ENCODE data around the gene VARS2. TPM values are rescaled to one million over a fixed set of nuclear protein-coding genes. Genes with fewer than 3 reads are reported as not detected.

VARS2 gene
- total RNA-seq, 6 donors from 2014 or later: 23.0 to 56.6 (median 29.5) TPM

DNA sequence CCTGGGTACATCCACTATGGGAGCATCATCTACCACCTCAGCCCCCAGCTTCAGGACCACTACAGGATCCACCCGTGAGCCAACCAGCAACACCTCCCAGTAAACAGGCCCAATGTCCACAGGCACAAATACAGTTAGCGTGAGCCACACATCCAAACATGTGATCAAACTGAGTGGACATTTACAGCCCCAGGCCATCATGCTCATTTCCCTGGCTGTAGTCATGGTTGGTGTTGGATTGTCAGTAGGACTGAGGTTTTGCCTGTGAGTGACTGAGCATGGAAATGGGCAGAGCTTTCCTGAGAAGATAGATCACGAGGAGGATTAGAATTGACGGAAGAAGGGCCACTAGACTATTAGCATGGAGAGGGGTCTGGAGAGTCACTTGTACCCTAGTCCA is 58.8 kb downstream of the VARS2 start:
- Histone ChIP-seq H3K27ac (no peak overlapping the region), H3K27me3 (no peaks in the 10 kb centered on the region), H3K4me3 (no peak overlapping the region), H3K4me1 (no peaks in the 10 kb centered on the region), H3K36me3 (no peaks in the 10 kb centered on the region), H3K9me3 (no peaks in the 10 kb centered on the region)
- ATAC-seq (ENCODE audit: low FRiP score in 2 of 2) (no peak), DNase-seq (no peak)
- TF ChIP-seq EP300 (IDR thresholded peaks at IDR 0.05) (no peak), POLR2A (IDR thresholded peaks at IDR 0.05) (no peak), POLR2AphosphoS5 (IDR thresholded peaks at IDR 0.05) (no peak)
- TF ChIP-seq, protein P1, sequence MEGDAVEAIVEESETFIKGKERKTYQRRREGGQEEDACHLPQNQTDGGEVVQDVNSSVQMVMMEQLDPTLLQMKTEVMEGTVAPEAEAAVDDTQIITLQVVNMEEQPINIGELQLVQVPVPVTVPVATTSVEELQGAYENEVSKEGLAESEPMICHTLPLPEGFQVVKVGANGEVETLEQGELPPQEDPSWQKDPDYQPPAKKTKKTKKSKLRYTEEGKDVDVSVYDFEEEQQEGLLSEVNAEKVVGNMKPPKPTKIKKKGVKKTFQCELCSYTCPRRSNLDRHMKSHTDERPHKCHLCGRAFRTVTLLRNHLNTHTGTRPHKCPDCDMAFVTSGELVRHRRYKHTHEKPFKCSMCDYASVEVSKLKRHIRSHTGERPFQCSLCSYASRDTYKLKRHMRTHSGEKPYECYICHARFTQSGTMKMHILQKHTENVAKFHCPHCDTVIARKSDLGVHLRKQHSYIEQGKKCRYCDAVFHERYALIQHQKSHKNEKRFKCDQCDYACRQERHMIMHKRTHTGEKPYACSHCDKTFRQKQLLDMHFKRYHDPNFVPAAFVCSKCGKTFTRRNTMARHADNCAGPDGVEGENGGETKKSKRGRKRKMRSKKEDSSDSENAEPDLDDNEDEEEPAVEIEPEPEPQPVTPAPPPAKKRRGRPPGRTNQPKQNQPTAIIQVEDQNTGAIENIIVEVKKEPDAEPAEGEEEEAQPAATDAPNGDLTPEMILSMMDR (IDR thresholded peaks at IDR 0.05): no peak
- WGBS, 2 donors: 93 to 94% methylated on average over 4 of the region's 4 CpGs

GRCh38 chr6:30974490-30975252 is 60.6 kb downstream of the VARS2 start:
- TF ChIP-seq EP300 (IDR thresholded peaks at IDR 0.05): no peak
- no peak for TF ChIP-seq POLR2AphosphoS5 (IDR thresholded peaks at IDR 0.05)
- no peak for TF ChIP-seq POLR2A (IDR thresholded peaks at IDR 0.05)
- TF ChIP-seq, protein P1 (IDR thresholded peaks at IDR 0.05): no peak
- Histone ChIP-seq H3K27me3 (no peaks in the 10 kb centered on the region), H3K27ac (no peak overlapping the region), H3K36me3 (no peaks in the 10 kb centered on the region), H3K9me3 (no peaks in the 10 kb centered on the region), H3K4me3 (no peak overlapping the region), H3K4me1 (no peaks in the 10 kb centered on the region)
- whole genome bisulfite sequencing, 2 donors: 66 to 75% methylated on average over 4 of the region's 4 CpGs
- ATAC-seq (ENCODE audit: low FRiP score in 2 of 2) (no peak), DNase-seq (no peak)

Small RNA genes within 50 kb of the gene (small RNA-seq; reads per million reads assigned to genes)
- gene RF00019: 0 reads per million in 4 donors

Other genes with a start within 250 kb of the VARS2 start
- 10 to 100 TPM; 28.1 to 60.8 (median 31.8) TPM for gene DHX16, start 241.2 kb upstream of the VARS2 start, total RNA-seq
- 100 to 1,000 TPM in 1 of 6 donors, 10 to 100 TPM in 5; 23.5 to 103 (median 60.8) TPM for gene PPP1R18, start 227.6 kb upstream of the VARS2 start, total RNA-seq
- gene NRM, start 223.3 kb upstream of the VARS2 start, total RNA-seq: 10 to 100 TPM in 1 of 6 donors, 1 to 10 TPM in 5; 3.3 to 13.4 (median 7.2) TPM
- 10 to 100 TPM; 13.5 to 33.5 (median 24.2) TPM for gene MDC1, start 197.0 kb upstream of the VARS2 start, total RNA-seq
- 100 to 1,000 TPM in 4 of 6 donors, 10 to 100 TPM in 2; 71.2 to 347 (median 149) TPM for gene TUBB, start 193.9 kb upstream of the VARS2 start, total RNA-seq
- gene FLOT1, start 171.6 kb upstream of the VARS2 start, total RNA-seq: 100 to 1,000 TPM; 133 to 212 (median 143) TPM
- gene IER3, start 169.7 kb upstream of the VARS2 start, total RNA-seq: 10 to 100 TPM in 4 of 6 donors, 1 to 10 TPM in 2; 4.2 to 61.1 (median 19.8) TPM
- gene DDR1, start 29.7 kb upstream of the VARS2 start, total RNA-seq: 100 to 1,000 TPM in 5 of 6 donors, 10 to 100 TPM in 1; 75.4 to 147 (median 111) TPM
- gene GTF2H4, start 6.0 kb upstream of the VARS2 start, total RNA-seq: 10 to 100 TPM; 10.1 to 47.6 (median 27.6) TPM
- 100 to 1,000 TPM in 5 of 6 donors, 10 to 100 TPM in 1; 80.7 to 511 (median 229) TPM for gene SFTA2, start 17.9 kb downstream of the VARS2 start, total RNA-seq
- 10 to 100 TPM in 2 of 6 donors, 1 to 10 TPM in 4; 1.8 to 38.8 (median 5.0) TPM for gene MUCL3, start 26.7 kb downstream of the VARS2 start, total RNA-seq
- 1 to 10 TPM; 2.1 to 5.2 (median 3.6) TPM for gene MUC21, start 69.5 kb downstream of the VARS2 start, total RNA-seq
- gene MUC22, start 96.2 kb downstream of the VARS2 start, total RNA-seq: under 1 TPM in 3 of 6 donors, not detected in 3; 0.06 to 0.15 (median 0.07) TPM
- gene C6orf15, start 198.3 kb downstream of the VARS2 start, total RNA-seq: not detected
- 1 to 10 TPM; 3.2 to 9.4 (median 4.4) TPM for gene PSORS1C1, start 200.6 kb downstream of the VARS2 start, total RNA-seq
- gene CDSN, start 206.2 kb downstream of the VARS2 start, total RNA-seq: not detected
- gene PSORS1C2, start 224.8 kb downstream of the VARS2 start, total RNA-seq: not detected
- 10 to 100 TPM in 5 of 6 donors, 1 to 10 TPM in 1; 5.5 to 83.8 (median 19.5) TPM for gene CCHCR1, start 243.6 kb downstream of the VARS2 start, total RNA-seq
- 10 to 100 TPM in 1 of 6 donors, 1 to 10 TPM in 5; 4.2 to 10.0 (median 5.3) TPM for gene TCF19, start 244.4 kb downstream of the VARS2 start, total RNA-seq